ENCODE results near the gene ERC2.

ERC2 gene

GRCh38 chr3:55904716-55905115, 563.6 kb downstream of the ERC2 start:
- no peak for DNase-seq

DNA sequence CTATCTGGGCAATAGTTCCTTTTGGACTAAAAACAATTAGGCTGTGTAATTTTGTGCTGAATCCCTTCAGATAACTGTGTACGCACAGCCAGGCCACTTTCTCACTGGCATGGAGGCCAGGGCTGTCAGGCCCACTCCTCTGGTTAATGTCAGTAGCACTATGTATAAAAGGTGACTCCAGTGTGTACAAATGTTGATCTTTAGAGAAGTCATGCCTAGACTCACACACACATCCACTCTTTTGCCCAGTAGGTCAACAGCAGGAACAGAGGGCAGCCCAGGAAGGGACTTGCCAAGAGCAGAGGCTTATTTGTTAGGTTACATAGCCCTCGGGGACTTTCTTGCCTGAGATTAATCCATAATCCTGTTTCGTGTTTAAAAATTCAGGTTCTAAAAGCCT, 564.6 kb downstream of the ERC2 start:
- no peak for DNase-seq

GRCh38 chr3:55902221-55902900, 565.9 kb downstream of the ERC2 start:
- no peak for DNase-seq

DNA sequence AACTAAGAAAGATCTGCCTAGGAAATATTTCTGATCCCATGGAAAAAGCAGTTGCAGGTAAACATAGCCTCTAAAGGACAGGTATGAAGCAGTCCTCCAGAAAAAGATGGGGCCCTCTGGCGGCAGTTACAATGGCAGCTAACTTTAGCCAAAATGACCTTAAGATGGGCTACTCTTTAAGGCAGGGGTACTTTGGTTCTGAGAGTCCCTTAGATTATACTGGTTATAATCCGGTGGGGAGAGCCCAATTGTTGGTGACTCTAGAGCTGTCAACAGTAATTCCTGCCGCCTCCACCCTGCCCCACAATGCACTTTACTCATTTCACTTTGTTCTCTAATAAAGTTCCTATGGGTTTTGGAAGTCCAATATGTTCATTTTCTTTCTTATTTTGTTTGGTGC, 568.4 kb downstream of the ERC2 start:
- no peak for DNase-seq

- peak; percentile 57 for DNase-seq
Observed at GRCh38 chr3:55897573-55898224, 570.6 kb downstream of the ERC2 start.

GRCh38 chr3:55895897-55896566, 572.2 kb downstream of the ERC2 start:
- peak; percentile 90 for DNase-seq

DNA sequence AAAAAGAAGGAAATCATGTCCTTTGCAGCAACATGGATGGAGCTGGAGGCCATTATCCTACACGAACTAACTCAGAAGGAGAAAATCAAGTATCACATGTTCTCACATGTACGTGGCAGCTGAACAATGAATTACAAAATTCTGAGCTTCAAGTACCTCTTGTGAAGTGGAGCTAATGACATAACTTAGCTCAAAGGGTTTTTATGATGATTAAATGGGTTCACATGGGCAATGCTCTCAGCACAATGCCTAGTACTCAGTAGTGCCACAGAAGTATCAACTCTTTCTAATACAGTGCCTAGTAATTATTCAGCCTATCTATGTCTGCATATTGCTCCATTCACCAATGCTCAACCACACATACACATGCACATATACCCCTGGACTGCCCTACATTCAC, 573.7 kb downstream of the ERC2 start:
- DNase-seq = no peak

DNA sequence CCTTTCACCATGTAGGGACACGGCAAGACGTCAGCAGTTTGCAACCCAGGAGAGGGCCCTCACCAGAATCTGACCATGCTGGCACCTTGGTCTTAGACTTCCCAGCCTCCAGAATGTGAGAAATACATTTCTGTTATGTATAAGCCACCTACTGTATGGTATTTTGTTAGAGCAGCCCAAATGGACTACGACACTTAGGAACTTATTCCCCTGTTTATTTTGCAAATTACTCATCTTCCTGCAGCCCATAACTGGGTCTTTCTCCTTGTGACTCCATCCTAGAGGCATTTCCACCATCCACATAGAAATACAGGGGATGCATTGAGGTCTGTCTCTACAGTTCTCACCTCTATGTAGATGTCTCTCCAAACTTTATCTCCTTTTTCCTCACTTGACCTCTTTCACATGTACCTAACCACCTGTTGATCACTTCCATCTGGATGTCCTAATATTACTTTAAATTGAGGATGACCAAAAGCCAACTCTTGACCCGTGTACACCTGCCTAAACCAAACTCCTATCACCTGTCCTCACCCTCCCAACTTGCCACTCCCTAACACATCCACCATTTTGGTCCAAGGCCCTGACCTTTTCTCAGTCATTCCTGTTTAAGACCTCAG, 575.1 kb downstream of the ERC2 start:
- DNase-seq = no peak

DNA sequence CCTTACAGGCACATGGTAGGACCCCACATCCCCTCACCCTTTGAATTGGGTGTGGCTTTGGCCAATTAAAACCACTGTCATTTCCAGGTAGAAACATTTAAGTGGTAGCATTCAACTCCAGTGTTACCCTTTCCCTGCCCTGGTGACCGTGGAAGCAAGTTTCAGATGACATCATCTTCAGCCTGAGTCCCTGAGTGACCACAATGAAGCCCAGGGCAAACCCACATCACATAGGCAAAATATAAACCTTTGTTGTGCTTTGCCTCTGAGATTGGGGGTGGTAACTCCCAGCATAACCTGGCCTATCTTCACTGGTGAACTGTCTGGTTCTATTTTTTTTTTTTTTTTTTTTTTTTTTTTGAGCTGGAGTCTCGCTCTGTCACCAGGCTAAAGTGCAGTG, 577.2 kb downstream of the ERC2 start:
- DNase-seq = no peak

GRCh38 chr3:55888282-55888885, 579.9 kb downstream of the ERC2 start:
- no peak for DNase-seq

DNA sequence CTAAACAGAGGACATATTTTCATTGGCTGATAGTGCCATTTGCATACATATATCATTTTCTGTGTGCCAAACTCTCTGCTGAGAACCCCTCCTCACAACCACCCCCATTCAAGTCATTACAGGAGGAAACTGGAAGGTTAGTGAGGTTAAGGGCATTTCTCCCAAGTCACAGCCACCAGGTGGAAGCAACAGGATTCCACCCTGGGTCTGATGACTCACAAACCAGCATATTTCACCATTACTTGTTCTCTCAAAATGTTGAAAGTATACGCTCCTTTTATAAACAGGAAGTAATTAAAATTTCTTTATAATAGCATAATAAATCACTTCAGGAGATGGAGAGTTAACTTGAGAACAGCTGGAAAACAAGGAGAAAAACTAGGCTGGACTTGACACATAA, 582.5 kb downstream of the ERC2 start:
- DNase-seq = peak; percentile 73

GRCh38 chr3:55884491-55885285, 583.6 kb downstream of the ERC2 start:
- no peak for DNase-seq

DNA sequence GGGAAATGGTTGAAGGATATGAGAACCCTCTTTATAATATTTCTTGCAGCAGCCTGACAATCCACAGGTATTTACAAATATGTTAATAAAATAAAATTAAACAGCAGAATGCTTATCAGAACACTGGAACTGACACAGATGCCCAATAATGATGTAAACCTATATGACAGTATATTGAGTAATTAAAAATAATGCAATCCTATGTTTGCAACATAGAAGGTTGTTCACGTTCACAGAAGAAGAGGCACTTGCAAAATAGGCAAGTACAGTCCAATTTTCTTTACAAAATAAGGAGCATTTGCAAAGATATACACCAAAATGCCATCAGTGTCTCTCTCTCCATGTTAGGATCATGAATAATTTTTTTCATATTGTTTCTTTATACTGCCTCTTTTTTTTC, 584.2 kb downstream of the ERC2 start:
- DNase-seq = no peak

DNA sequence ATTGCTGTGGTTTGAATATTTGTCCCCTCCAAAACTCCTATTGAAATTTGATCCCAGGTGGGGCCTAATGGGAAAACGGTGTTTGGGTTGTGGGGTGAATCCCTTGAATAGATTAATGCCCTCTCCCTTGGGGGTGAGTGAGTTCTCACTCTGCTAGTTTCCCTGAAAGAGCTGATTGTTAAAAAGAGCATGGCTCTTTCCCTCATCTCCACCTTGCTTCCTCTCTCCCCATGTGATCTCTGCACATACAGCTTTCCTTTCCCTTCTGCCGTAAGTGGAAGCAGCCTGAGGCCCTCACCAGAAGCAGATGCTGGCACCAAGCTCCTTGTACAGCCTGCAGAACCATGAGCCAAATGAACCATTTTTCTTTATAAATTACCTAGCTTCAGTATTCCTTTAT, 586.3 kb downstream of the ERC2 start:
- DNase-seq = peak; percentile 78

DNA sequence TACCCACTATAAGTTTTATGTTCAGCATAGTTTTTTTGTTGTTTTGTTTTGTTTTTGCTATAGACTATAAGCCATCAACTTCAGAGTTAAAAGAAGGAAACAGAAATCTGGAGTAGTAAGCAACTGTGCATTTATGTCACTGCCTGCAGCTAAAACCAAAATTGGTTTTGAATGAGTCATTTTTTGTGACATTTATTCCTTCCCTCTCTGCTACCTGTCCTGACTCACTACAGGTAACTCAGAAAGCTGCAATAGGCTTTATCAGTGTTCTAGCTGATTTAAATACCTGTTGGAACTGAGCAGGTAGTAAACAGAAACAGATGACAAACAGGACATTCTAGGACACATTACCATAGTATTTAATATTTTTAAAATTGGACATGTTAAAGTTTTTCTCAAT, 587.9 kb downstream of the ERC2 start:
- DNase-seq = peak; percentile 4

DNA sequence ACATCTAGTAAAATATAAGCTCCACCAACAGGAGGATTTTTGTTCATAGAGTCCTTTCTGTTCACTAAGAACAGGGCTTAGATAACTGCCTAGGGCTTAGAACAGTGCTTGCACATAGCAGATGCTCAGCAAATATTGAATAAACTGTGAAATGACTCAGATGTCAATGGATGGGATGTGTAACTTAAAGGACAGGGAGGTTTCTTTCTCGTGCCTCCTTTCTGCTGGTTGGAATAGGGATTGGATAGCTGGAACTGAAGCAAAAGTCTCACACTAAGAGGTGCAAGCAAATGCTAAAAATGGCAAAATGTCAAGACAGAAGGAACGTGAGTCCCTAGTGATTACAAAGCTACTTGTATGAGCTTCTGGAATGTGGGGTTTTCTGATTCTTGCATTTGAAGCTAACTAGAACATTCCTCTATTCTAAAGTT, 588.4 kb downstream of the ERC2 start:
- DNase-seq = peak; percentile 22

GRCh38 chr3:55877703-55878102, 590.6 kb downstream of the ERC2 start:
- DNase-seq = no peak

DNA sequence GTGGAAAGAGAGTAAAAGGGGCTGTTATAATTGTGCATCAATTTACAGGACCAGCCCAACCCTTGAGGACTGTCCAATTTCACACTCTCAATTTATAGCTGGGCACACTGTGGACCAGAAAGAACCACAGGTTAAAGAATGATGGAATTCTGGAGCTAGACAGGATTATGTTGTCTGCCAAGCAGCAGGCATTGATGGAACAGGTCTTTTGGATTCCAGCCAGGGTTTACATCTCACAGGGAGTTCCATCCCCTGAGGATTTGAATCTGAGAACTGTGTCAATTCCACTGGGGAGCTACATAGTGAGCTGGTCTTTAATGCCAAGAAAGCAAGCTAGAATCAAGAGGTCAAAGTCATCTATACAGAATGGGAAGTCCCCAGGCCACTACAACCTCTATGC, 591.7 kb downstream of the ERC2 start:
- DNase-seq = peak; percentile 80

- DNase-seq = no peak
Observed at GRCh38 chr3:55875113-55875512, 593.2 kb downstream of the ERC2 start.

GRCh38 chr3:55873523-55874254, 594.6 kb downstream of the ERC2 start:
- DNase-seq = peak; percentile 10

GRCh38 chr3:55870594-55870993, 597.7 kb downstream of the ERC2 start:
- peak; percentile 51 for DNase-seq

GRCh38 chr3:55868347-55868746, 599.9 kb downstream of the ERC2 start:
- DNase-seq = no peak
